Measurements from ENCODE around the gene CDH4.

DNA sequence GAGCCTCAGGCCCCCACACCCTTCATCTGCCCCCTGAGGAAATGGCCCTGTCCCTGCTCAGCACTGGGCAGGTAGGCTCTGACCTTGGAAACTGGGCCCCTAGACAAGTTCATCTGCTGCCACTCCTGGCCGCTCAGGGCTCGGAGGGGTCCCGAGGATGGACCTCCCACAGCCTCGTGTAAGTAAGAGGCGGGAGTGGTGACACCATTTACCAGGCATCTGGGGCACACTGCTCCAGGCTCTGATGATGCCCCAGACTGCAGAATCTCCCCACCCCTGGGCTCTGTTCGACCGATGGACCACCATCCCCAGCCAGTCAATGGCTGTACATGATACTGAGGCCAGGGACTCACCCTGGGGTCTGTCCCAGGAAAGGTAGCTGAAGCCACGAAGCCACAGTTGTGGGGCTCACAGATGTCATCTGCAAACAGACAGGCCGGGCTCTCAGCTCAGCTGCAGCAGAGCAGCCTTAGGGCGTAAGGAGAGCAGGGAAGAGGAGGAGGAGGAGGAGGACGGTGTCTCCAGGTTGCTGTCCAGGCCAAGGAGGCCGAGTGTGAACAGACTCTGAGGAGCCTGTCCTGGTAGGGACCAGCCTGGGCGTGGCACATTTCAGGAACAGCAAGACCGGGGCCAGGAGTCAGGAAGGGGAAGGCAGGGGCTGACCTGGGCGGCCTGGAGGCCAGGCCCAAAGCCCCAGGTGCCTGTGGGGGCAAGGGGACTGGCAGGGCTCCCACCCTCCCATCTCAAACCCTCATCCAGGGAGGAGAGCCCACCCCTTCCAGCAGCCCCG lies 513.2 kb downstream of the CDH4 start:
- TF ChIP-seq CTCF (IDR thresholded peaks at IDR 0.05) = no peak
- TF ChIP-seq EZH2 (IDR thresholded peaks at IDR 0.05; ENCODE audit: borderline replicate concordance, insufficient read depth, low read depth, low read length, poor library complexity, severe bottlenecking) = no peak

Measured in B cell (primary cell).